Midbrain (tissue), 1 donor: ENCODE measurements around the gene MS4A2.
"Not testable (repeated sequence)": the region's sequence is repeated elsewhere in the genome, so short reads cannot be mapped to it uniquely, and the experiment has no call there.

Source experiments
- DNase-seq: peaks from one replicate; lab custom pipeline; 2025; lab: John Stamatoyannopoulos, UW

Gene MS4A2

DNA sequence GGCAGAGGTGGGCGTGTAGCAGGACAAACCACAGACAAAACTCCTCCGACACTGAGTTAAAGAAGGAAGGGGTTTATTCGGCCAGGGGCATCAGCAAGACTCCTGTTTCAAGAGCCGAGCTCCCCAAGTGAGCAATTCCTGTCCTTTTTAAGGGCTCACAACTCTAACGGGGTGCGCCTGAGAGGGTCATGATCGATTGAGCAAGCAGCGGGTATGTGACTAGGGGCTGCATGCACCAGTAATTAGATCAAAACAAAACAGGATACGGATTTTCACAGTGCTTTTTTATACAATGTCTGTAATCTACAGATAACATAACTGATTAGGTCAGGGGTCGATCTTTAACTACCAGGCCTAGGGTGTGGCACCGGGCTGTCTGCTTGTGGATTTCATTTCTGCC is 12.9 kb downstream of the MS4A2 start:
- DNase-seq, result not testable (repeated sequence)

DNA sequence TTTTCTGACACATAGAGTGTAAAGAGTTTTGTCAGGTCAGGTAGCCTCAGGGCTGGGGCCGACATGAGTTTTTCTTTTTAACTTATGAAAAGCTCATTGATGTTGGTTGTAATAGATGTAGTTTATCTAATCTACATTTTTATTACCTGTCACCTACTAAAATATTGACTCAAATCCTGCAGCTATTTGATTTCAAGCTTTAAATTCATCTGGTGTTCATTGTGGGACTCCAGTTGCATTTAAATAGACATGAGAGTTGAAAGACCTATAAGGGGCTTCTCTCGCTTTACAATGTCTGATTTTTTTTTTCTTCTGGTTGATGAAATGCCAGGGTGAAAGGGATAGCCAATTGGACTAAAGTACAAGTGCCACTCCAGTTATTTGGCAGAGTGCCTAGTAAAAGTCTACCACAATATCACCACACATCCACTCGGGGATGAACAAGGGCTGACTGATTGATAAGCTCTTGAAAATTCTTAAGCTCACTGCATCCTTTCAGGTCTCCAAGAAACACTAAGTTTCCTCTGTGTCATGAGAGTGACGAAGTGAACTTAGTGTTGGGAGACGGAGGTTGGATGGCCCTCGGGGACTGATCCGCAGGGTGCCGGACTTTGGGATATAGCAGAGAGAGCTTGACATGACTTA is 16.1 kb downstream of the MS4A2 start:
- not testable (repeated sequence) for DNase-seq

GRCh38 chr11:60108631-60109030 is 20.2 kb downstream of the MS4A2 start:
- not testable (repeated sequence) for DNase-seq

- no peak for DNase-seq
These were observed 23.3 kb downstream of the MS4A2 start for GRCh38 chr11:60111793-60112192.

DNA sequence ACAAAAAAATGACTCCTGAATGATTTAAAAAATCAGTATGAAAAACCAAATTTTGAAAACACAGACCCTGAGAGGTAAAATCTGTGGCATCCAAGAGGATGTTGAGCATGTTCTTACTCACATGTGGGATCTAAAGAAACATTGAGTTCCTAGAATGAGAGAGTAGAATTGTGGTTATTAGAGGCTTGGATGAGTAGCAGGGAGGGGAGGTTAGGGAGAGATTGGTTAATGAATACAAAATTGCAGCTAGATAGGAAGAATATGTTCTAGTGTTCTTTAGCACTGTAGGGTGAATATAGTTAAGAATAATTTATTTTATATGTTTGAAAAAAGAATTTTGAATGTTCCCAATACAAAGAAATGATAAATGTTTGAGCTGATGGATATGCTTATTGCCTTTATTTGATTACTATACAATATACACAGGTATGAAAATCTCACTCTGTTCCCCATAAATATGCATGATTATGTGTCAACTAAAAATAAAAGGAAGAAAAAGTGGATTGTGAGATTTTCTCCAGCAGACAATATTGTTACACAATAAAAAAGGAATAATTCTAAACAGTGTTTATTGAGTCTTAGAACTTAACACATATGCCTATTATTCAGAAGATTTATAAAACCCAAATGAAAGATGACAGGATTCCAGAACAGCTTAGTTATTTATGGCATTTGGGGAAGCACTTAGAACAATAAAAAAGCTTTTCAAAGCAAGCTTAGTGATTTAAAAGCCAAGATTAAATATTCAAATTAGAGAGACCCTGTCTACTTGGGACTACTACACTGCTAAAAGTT is 28.7 kb downstream of the MS4A2 start:
- DNase-seq, result no peak

- no peak for DNase-seq
These were observed 29.9 kb downstream of the MS4A2 start for GRCh38 chr11:60118338-60118737.

DNA sequence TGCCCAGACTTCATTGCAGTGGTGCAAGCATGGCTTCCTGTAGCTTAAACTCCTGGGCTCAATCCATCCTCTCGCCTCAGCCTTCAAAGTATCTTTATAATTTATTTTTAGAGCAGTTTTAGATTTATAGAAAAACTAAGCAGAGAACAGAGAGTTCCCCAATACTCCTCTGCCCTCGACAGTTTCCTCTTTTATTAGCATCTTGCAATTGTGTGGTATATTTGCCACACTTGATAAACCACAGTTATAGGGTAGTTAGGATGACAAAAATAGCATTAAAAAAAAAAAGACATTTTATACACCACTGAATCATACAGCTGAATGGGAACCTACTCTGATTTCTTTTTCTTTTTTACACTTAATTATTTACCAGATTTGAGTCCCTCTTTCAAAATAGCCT is 31.2 kb downstream of the MS4A2 start:
- DNase-seq, result no peak

DNA sequence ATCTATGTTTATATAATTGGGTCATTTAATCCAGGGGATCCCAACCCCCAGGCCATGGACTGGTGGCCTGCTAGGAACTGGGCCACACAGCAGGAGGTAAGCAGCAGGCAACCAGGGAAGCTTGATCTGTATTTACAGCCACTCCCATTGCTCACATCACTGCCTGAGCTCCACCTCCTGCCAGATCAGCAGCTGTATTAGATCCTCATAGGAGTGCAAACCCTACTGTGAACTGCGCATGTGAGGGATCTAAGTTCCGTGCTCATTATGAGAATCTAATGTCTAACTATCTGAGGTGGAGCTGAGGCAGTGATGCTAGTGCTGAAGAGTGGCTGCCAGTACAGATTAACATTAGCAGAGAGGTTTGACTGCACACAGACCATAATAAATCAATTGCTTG is 32.8 kb downstream of the MS4A2 start:
- no peak for DNase-seq

GRCh38 chr11:60122414-60123036 is 34.1 kb downstream of the MS4A2 start:
- no peak for DNase-seq

GRCh38 chr11:60124802-60125432 is 36.5 kb downstream of the MS4A2 start:
- DNase-seq, result no peak

GRCh38 chr11:60125956-60126585 is 37.6 kb downstream of the MS4A2 start:
- DNase-seq, result no peak

- no peak for DNase-seq
These were observed 38.9 kb downstream of the MS4A2 start for GRCh38 chr11:60127311-60127811.

GRCh38 chr11:60128376-60128775 is 39.9 kb downstream of the MS4A2 start:
- DNase-seq, result no peak

DNA sequence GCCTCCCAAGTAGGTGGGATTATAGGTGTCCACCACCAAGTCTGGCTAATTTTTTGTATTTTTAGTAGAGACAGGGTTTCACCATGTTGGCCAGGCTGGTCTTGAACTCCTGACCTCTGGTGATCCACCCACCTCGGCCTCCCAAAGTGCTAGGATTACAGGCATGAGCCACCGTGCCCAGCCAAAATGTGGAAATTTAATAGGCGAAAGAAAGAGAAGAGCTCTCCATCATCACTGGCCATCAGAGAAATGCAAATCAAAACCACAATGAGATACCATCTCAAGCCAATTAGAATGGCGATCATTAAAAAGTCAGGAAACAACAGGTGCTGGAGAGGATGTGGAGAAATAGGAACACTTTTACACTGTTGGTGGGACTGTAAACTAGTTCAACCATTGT is 40.4 kb downstream of the MS4A2 start:
- DNase-seq, result not testable (repeated sequence)

- DNase-seq, result no peak
These were observed 41.4 kb downstream of the MS4A2 start for GRCh38 chr11:60129853-60130252.

- no peak for DNase-seq
These were observed 42.0 kb downstream of the MS4A2 start for GRCh38 chr11:60130496-60130895.

DNA sequence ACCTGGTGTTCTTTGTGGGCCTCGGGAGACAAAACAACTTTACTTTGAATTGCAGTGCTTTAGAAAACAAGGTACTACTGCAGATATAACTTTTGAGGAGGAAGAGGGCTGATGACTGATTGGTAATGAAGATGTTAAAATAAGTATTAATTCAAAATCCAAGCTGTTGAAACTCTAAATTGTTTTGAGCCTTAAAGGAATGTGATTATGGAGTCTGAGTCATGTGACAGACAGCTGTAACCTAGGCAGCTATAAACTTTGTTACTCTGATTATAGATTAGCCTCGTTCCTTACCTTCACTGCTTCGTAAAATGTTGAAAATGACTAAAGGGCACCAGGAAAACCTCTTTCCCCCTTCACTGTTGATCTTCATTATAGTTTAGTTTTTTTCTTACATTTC is 43.4 kb downstream of the MS4A2 start:
- DNase-seq, result no peak

GRCh38 chr11:60133917-60134316 is 45.5 kb downstream of the MS4A2 start:
- no peak for DNase-seq

DNA sequence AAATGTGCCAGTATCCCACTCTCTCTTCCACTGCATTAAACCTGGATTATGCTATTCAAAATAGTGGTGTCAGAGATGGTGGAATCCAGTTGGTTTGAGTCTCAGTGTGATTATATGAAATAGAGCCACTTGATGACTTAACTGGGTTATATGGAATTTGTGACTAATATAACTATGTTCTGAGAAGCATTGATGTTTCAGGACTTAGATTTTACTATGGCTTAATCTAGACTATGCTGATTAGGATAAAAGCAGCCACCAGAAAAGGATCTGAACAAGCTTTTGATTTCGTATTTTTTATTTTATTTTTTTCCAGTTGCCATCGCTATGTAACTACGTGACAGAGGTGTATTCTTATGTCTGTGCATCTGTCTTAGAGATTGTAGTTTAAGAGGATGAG is 55.3 kb downstream of the MS4A2 start:
- DNase-seq, result no peak

DNA sequence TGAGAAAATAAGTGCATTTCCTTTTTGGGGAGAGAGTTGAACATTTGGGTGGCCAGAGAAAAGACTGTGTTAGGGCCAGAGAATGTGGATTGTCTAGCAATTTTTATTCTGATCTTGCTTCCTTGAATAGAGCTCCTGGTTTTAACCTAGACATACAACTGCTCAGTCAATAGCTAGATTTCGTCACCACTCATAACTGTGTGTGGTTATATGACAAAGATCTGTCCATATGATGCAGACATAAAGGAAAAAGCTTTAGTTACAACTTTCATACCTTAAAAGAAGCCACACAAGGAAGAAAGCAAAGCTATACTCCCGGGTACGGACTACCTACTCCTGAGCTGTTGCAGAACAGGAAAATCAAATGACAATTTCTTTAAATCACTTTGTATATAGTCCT is 57.2 kb downstream of the MS4A2 start:
- no peak for DNase-seq
